Stimulated activated CD8-positive, alpha-beta memory T cell treated with anti-CD3 and anti-CD28 coated beads, Interleukin-15, amount 100 ng/mL, for 24 hours (primary cell): Measurements from ENCODE around the gene FBXW7.
"Not testable (repeated sequence)": the region's sequence is repeated elsewhere in the genome, so short reads cannot be mapped to it uniquely, and the experiment has no call there.

ENCODE experiments used
- DNase-seq: peaks from one replicate; pipeline ENCODE4 v3.0.0-alpha.2; 2020; ENCODE audit warnings: low read depth

Gene FBXW7, protein sequence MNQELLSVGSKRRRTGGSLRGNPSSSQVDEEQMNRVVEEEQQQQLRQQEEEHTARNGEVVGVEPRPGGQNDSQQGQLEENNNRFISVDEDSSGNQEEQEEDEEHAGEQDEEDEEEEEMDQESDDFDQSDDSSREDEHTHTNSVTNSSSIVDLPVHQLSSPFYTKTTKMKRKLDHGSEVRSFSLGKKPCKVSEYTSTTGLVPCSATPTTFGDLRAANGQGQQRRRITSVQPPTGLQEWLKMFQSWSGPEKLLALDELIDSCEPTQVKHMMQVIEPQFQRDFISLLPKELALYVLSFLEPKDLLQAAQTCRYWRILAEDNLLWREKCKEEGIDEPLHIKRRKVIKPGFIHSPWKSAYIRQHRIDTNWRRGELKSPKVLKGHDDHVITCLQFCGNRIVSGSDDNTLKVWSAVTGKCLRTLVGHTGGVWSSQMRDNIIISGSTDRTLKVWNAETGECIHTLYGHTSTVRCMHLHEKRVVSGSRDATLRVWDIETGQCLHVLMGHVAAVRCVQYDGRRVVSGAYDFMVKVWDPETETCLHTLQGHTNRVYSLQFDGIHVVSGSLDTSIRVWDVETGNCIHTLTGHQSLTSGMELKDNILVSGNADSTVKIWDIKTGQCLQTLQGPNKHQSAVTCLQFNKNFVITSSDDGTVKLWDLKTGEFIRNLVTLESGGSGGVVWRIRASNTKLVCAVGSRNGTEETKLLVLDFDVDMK

GRCh38 chr4:152535903-152536544 is at the start of gene FBXW7:
Gene FBXW7 (minus strand): TSS chr4:152536092. CDS start chr4:152411803, 124,289 bp downstream.
- peak; percentile 98 for DNase-seq

DNA sequence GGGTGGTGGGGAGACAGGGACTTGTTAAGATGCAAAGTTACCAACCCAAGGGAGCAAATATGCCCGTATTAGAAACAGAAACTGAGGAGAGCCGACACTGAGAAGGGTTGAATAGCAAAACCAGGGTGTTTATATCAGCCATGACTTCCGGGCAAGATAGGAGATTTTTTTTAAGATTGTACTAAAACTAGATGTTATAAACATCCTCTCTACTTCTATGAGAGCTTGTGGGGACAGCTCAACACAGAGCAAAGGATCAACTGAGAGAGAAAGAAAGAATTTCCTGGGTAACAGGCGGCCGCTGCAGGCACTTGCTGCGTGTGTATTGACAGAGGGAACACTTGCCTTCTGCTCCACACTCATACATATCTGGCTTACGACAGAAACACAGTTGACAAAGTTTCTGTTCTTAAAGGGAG is 49.1 kb upstream of the FBXW7 start:
- DNase-seq, result no peak

DNA sequence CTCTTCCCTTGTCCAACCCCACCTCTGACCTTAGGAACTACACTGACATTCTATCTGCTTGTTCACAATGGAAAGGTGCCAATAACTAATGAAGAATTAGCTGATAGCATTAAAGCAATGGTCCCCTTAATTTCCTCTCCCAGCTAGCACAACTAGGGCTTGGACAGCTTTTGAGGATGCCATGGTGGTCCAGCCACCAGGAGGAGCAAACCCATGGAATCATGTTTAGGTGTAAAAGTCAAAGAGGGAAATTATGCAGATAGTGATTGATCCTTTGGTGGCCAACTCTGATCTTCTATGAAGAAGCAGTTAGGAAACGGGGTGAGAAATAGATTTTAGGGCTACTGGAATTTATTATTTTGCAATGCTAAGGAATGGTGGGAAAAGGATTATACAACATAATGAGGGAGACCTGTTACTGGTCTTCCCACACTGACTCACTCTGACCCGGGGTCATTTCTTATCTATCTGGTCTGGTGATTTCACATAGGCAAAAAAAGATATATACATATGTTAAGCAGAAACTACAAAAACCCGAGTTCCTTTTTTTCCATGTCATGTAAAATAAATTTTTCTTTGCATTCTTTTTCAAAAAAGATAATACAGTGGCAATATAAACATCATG is 45.8 kb upstream of the FBXW7 start:
- no peak for DNase-seq

GRCh38 chr4:152579916-152580315 is 44.0 kb upstream of the FBXW7 start:
- no peak for DNase-seq

- DNase-seq, result no peak
These were observed 43.3 kb upstream of the FBXW7 start for GRCh38 chr4:152579107-152579764.

GRCh38 chr4:152578670-152579069 is 42.8 kb upstream of the FBXW7 start:
- DNase-seq, result no peak

DNA sequence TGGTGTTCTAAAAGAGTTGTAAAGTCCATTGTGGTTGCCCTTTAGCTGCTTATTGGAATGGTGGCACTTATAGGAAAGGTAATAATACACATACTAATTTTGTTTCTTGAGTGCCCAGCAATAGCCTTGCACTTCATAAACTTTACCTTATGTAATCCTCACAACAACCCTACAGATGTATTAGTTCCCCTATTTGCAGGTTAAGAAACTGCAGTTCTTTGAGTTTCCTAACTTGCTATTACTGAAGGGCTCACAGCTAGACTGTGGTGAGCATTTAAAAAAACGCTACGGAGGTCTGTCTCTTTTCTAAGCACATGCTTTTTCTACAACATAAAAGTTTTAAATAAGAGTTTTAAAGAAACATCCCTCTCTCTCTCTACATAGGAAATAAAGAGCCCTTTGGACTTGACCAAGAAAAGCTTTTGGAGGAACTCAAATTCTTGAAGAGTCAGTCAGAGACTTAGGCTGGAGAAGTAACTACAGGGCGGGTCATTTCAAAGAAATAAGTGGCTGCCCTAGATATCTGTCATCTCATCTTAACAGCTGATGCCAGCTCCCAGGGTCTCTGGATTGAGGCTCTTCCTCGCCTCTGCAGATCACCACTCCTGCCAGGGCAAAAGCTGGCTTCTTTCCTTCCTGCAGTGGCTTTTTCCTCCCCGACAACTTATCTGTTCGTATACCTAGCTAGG is 42.0 kb upstream of the FBXW7 start:
- DNase-seq, result no peak

DNA sequence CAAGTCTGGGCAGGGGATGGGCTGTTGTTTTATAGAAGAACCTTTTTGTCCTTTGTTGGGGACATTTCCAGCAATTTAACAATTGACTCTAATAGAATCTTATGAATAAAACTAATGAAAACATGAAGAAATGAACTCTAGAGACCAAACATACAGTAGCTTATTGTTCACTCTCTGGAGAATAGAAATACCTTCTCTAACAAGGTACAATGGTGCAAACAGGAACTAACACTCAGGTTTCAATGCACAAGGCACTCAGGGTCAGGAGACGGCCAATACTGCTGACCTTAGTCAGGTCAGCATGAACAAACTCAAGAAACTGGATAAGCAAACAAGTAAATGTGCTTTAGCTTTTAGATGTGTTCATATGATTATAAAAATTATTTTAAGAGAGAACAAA is 39.6 kb upstream of the FBXW7 start:
- DNase-seq, result no peak

DNA sequence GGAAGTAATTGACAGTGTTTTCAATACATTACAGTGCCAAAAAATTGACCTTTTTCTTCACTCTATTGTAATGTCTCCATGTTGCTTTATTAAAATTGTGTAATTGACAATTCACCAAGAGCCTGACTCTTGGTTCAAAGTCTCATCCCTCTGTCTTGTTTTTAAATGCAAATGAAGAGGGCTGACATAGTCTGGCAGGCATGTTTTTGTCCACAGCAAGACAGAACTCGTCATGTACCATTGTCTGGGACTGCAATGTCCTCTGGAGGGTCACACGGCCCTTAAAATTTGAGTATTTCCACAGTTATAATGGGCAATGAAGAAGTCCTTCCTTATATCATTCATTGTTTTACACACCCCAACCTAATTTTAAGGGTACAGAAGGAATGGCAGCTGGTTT is 38.0 kb upstream of the FBXW7 start:
- no peak for DNase-seq

DNA sequence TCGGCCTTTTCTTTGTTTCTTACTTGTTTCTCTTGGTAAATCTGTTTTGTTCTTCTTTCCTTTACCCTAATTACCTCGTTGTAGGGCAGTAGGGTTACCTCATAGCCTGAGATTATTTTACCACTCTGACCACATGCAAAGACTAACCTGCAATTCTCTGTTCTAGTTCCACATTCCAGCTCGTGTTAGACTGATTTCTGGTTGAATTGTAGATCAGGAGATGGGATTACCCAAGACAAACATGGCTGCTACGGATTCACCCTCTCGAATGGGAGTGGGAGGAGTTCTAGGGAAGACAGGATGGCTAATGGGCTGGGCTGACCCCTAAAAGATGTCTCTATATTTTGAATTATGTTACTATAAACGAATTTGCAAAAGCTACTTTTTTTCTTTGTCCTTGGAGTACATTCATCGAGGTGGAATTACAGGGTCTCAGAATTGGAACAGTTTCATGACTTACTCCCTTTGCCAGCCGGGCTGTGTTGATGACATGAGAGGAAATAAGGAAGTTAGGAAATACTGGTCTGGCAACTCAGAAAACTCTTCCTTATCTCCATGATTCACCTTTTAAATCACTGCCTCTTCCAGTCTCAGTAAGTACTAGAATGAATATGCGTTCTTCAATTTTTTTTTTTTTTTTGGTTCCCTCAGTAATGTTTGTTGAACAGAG is 36.7 kb upstream of the FBXW7 start:
- no peak for DNase-seq

DNA sequence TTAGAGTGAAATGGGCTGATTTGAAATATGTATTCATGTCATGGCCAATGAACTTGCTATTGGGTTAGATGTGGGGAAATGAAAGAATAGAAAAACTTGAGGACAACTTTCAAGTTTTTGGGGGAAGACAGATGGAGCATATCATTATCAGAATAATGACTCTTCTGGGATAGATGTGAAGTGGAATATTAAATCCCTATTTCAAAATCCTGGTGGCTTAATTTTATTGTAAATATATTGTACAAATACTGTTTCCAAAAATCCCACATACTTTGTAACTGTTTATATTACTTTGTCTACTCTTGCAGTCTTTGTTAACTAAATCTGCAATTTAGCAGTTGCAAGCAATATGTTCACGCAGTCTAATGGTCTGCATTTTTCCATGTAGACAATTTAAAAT is 35.9 kb upstream of the FBXW7 start:
- no peak for DNase-seq

DNA sequence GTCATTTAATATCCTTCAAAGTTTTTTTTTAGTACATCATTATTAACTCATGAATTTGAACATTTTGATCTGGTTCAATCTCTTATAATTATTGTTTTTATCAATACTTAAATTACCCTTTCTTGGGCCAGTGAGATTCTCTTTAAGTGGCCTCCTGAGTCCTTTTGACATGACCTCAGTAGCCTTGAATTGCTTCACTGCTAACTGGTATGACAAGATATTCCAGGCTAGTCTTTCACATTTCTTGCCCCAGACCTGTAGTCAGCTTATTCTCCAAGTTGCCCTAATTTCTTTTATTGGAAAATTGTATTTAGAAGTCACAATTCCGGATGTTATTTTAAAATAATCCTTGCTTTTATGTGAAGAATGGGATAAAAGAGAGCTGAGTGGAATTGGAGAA is 35.4 kb upstream of the FBXW7 start:
- no peak for DNase-seq

GRCh38 chr4:152565333-152565732 is 29.4 kb upstream of the FBXW7 start:
- no peak for DNase-seq

- no peak for DNase-seq
These were observed 28.4 kb upstream of the FBXW7 start for GRCh38 chr4:152564336-152564735.

GRCh38 chr4:152563209-152563608 is 27.3 kb upstream of the FBXW7 start:
- no peak for DNase-seq

- DNase-seq, result no peak
These were observed 23.7 kb upstream of the FBXW7 start for GRCh38 chr4:152559641-152560040.

- DNase-seq, result no peak
These were observed 22.5 kb upstream of the FBXW7 start for GRCh38 chr4:152558396-152558795.

- DNase-seq, result no peak
These were observed 20.9 kb upstream of the FBXW7 start for GRCh38 chr4:152556834-152557233.

DNA sequence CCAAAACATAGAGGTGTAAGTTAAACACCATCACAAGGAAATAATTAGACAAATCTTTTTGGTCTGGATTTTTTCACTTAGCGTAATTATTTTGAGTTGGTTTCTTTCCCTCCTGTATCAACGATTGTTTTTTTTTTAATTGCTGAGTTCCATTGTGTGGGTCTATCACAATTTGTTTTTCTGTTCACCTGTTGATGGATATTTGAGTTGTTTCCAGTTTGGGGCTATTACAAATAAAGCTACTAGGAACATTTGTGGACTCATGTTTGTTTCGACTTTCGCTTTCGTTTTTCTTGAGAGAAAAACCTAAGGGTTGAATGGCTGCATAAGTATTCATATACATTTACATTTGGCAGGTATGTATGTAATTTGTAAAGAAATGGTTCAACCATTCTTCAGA is 20.4 kb upstream of the FBXW7 start:
- no peak for DNase-seq

- no peak for DNase-seq
These were observed 18.9 kb upstream of the FBXW7 start for GRCh38 chr4:152554742-152555141.

GRCh38 chr4:152550687-152551086 is 14.8 kb upstream of the FBXW7 start:
- DNase-seq, result not testable (repeated sequence)
